Esophagus muscularis mucosa (tissue), 3 donors: Measurements from ENCODE around the gene PHACTR1.

Source experiments
- CTCF ChIP-seq, 3 experiments: fragments of 200-600 bp in 2 of 3; fragments of 450-650 bp in 1 of 3; sonication (generic) in 2 of 3; IDR thresholded peaks; one replicate each; pipeline ENCODE4 v1.5.1; 2017 to 2019; ENCODE audit warnings: antibody characterized with exemption in 3 of 3, mild to moderate bottlenecking in 2 of 3, moderate library complexity in 1 of 3
- POLR2A ChIP-seq: fragments of 450-650 bp; IDR thresholded peaks from one replicate; pipeline ENCODE4 v1.6.1; 2017; ENCODE audit warnings: antibody characterized with exemption, moderate library complexity, mild to moderate bottlenecking, low read depth

GRCh38 chr6:13278991-13279390, 562.4 kb downstream of the PHACTR1 start:
- TF ChIP-seq CTCF (IDR thresholded peaks at IDR 0.05): no peak
- TF ChIP-seq POLR2A: no peak
